Measurements from ENCODE around the gene MAP4K5.

Gene MAP4K5

GRCh38 chr14:50398189-50398580, 134.2 kb downstream of the MAP4K5 start:
- no peaks in the 10 kb centered on the region for H3F3A ChIP-seq (ENCODE audit: insufficient read depth, low read length)
- H3K36me3 ChIP-seq (ENCODE audit: insufficient read depth, low read length) = peaks cover 6% of the 10 kb centered on the region; the same call in 1 of the 2 replicates
- H3K27ac ChIP-seq (ENCODE audit: low read depth, low read length, poor library complexity, severe bottlenecking) = peak overlapping the region; percentile 87
- H3K9me2 ChIP-seq (ENCODE audit: low read depth, low read length) = no peaks in the 10 kb centered on the region
- peaks cover 84% of the 10 kb centered on the region for H3K4me1 ChIP-seq (ENCODE audit: insufficient read depth, low read length, severe bottlenecking)
- H3K4me3 ChIP-seq (ENCODE audit: low read depth, low read length, poor library complexity, severe bottlenecking) = peak overlapping the region; percentile 84
- H3K9ac ChIP-seq (ENCODE audit: low read length) = peak overlapping the region; percentile 95; the same call in 1 of the 2 replicates
- H3K27me3 ChIP-seq (ENCODE audit: insufficient read depth, low read length) = no peaks in the 10 kb centered on the region
- no peaks in the 10 kb centered on the region for H3K9me3 ChIP-seq (ENCODE audit: low read length)
- peak overlapping the region; percentile 72 for H3K4me2 ChIP-seq (ENCODE audit: low read length)
- H2AFZ ChIP-seq (ENCODE audit: low read length) = no peak overlapping the region
- no peaks in the 10 kb centered on the region for H4K20me1 ChIP-seq (ENCODE audit: insufficient read depth, low read length)
- H3K79me2 ChIP-seq (ENCODE audit: insufficient read depth, low read length) = no peaks in the 10 kb centered on the region
- TF ChIP-seq CTCF (IDR thresholded peaks at IDR 0.05; ENCODE audit: low read length) (no peak), EZH2 (IDR thresholded peaks at IDR 0.05; ENCODE audit: borderline replicate concordance, low read length) (no peak)

- peak overlapping the region; percentile 72 for H3K4me2 ChIP-seq (ENCODE audit: low read length)
- H3K27ac ChIP-seq (ENCODE audit: low read depth, low read length, poor library complexity, severe bottlenecking) = peak overlapping the region; percentile 87
Measured at GRCh38 chr14:50397390-50398188, 134.8 kb downstream of the MAP4K5 start.

GRCh38 chr14:50396631-50397389, 135.6 kb downstream of the MAP4K5 start, which contains the start of gene CDKL1:
Gene CDKL1 (minus strand): TSS chr14:50396881. CDS start chr14:50395868, 1,013 bp downstream.
- Histone ChIP-seq H3K27me3 (ENCODE audit: insufficient read depth, low read length) (no peaks in the 10 kb centered on the region), H3K4me1 (ENCODE audit: insufficient read depth, low read length, severe bottlenecking) (peaks cover 75% of the 10 kb centered on the region), H3K9me3 (ENCODE audit: low read length) (no peaks in the 10 kb centered on the region), H4K20me1 (ENCODE audit: insufficient read depth, low read length) (no peaks in the 10 kb centered on the region), H3K79me2 (ENCODE audit: insufficient read depth, low read length) (no peaks in the 10 kb centered on the region), H3K4me3 (ENCODE audit: low read depth, low read length, poor library complexity, severe bottlenecking) (peak within 1 kb of the TSS; percentile 84), H3K36me3 (ENCODE audit: insufficient read depth, low read length) (peaks cover 6% of the 10 kb centered on the region; the same call in 1 of the 2 replicates), H3F3A (ENCODE audit: insufficient read depth, low read length) (no peaks in the 10 kb centered on the region), H3K9ac (ENCODE audit: low read length) (peak within 1 kb of the TSS; percentile 95), H2AFZ (ENCODE audit: low read length) (peak within 1 kb of the TSS; percentile 83; the same call in 1 of the 2 replicates), H3K9me2 (ENCODE audit: low read depth, low read length) (no peaks in the 10 kb centered on the region), H3K27ac (ENCODE audit: low read depth, low read length, poor library complexity, severe bottlenecking) (peak within 1 kb of the TSS; percentile 87), H3K4me2 (ENCODE audit: low read length) (peak within 1 kb of the TSS; percentile 72)
- TF ChIP-seq CTCF (IDR thresholded peaks at IDR 0.05; ENCODE audit: low read length) (no peak), EZH2 (IDR thresholded peaks at IDR 0.05; ENCODE audit: borderline replicate concordance, low read length) (no peak)

More at GRCh38 chr14:50397390-50398188, 134.8 kb downstream of the MAP4K5 start:
- H3K9me2 ChIP-seq (ENCODE audit: low read depth, low read length) = no peaks in the 10 kb centered on the region
- H3K9ac ChIP-seq (ENCODE audit: low read length) = peak overlapping the region; percentile 95
- H3K36me3 ChIP-seq (ENCODE audit: insufficient read depth, low read length) = peaks cover 6% of the 10 kb centered on the region; the same call in 1 of the 2 replicates
- no peak for TF ChIP-seq CTCF (IDR thresholded peaks at IDR 0.05; ENCODE audit: low read length)
- H3F3A ChIP-seq (ENCODE audit: insufficient read depth, low read length) = no peaks in the 10 kb centered on the region
- peaks cover 79% of the 10 kb centered on the region for H3K4me1 ChIP-seq (ENCODE audit: insufficient read depth, low read length, severe bottlenecking)
- peak overlapping the region; percentile 84 for H3K4me3 ChIP-seq (ENCODE audit: low read depth, low read length, poor library complexity, severe bottlenecking)
- H3K79me2 ChIP-seq (ENCODE audit: insufficient read depth, low read length) = no peaks in the 10 kb centered on the region
- H3K9me3 ChIP-seq (ENCODE audit: low read length) = no peaks in the 10 kb centered on the region
- no peaks in the 10 kb centered on the region for H4K20me1 ChIP-seq (ENCODE audit: insufficient read depth, low read length)
- H2AFZ ChIP-seq (ENCODE audit: low read length) = no peak overlapping the region; the same call in 1 of the 2 replicates
- no peaks in the 10 kb centered on the region for H3K27me3 ChIP-seq (ENCODE audit: insufficient read depth, low read length)

All from OCI-LY1 (cell line).